Calu3 (cell line): ENCODE data around the gene IVD. TPM values are rescaled to one million over a fixed set of nuclear protein-coding genes. Genes with fewer than 3 reads are reported as not detected.

Experiments
- BruUV-seq: library from RNA; stranded (reverse); fragments of 400-500 nt; replicated peaks from 2 replicates; lab custom pipeline; 2021; lab: Mats Ljungman, UMichigan
- CTCF ChIA-PET: fragments of 300-600 bp; sonication (Branson Sonifier 250); formaldehyde crosslinking; loops from one replicate; lab custom pipeline; 2022; ENCODE audit warnings: antibody characterized with exemption; lab: Charles Lee
- DNase-seq: peaks from one replicate; pipeline ENCODE4 v3.0.0; 2022
- H3K27ac Mint-ChIP-seq: one replicate; pipeline ENCODE4 v1.8.0; 2022; ENCODE audit warnings: mixed read lengths; ENCODE audit not compliant: unreplicated experiment
- H3K27me3 Mint-ChIP-seq: one replicate; pipeline ENCODE4 v1.8.0; 2022; ENCODE audit warnings: mixed read lengths; ENCODE audit not compliant: unreplicated experiment
- H3K36me3 Mint-ChIP-seq: one replicate; pipeline ENCODE4 v1.8.0; 2022; ENCODE audit warnings: mild to moderate bottlenecking, moderate library complexity, mixed read lengths; ENCODE audit not compliant: insufficient read depth, unreplicated experiment
- H3K4me1 Mint-ChIP-seq: one replicate; pipeline ENCODE4 v1.8.0; 2022; ENCODE audit warnings: mild to moderate bottlenecking, low read depth, mixed read lengths; ENCODE audit not compliant: unreplicated experiment
- H3K4me3 Mint-ChIP-seq: one replicate; pipeline ENCODE4 v1.8.0; 2022; ENCODE audit warnings: mild to moderate bottlenecking, low read depth, moderate library complexity, mixed read lengths; ENCODE audit not compliant: unreplicated experiment
- H3K9me3 Mint-ChIP-seq: one replicate; pipeline ENCODE4 v1.8.0; 2022; ENCODE audit warnings: low read depth, mixed read lengths; ENCODE audit not compliant: unreplicated experiment
- CTCF ChIP-seq: fragments of 200-600 bp; IDR thresholded peaks from one replicate; pipeline ENCODE4 v1.8.0; 2022; ENCODE audit warnings: antibody characterized with exemption; ENCODE audit not compliant: unreplicated experiment
- intact Hi-C: fragments of 100-400 bp; cut with micrococcal nuclease; formaldehyde crosslinking; loops from one replicate; pipeline ENCODE4 v1.10.0; 2022; ENCODE audit not compliant: unreplicated experiment
- total RNA-seq: library from RNA; stranded (reverse); gene quantifications from 2 replicates; pipeline ENCODE4 v1.2.3, GENCODE V29; 2022

Gene IVD
- total RNA-seq, 1 experiment from 2014 or later = 46.6 TPM

- Mint-ChIP-seq H3K27me3 (peaks cover 56% of the 10 kb centered on the region), H3K4me3 (peak overlapping the region; percentile 57), H3K27ac (no peak overlapping the region), H3K9me3 (no peaks in the 10 kb centered on the region), H3K36me3 (peaks cover 19% of the 10 kb centered on the region), H3K4me1 (peaks cover 8% of the 10 kb centered on the region)
- no TSS peak for BruUV-seq
- no peak for DNase-seq
- intact Hi-C loops = no loop called here
- TF ChIP-seq CTCF = no peak
- CTCF ChIA-PET = no interaction called here
Observed at GRCh38 chr15:40435710-40436089, 30.1 kb downstream of the IVD start.

GRCh38 chr15:40436116-40436891, 30.7 kb downstream of the IVD start:
- no TSS peak for BruUV-seq
- Mint-ChIP-seq H3K9me3 (no peaks in the 10 kb centered on the region), H3K27ac (no peak overlapping the region), H3K36me3 (peaks cover 22% of the 10 kb centered on the region), H3K4me1 (peaks cover 8% of the 10 kb centered on the region), H3K4me3 (peak overlapping the region; percentile 57), H3K27me3 (peaks cover 51% of the 10 kb centered on the region)
- DNase-seq = no peak
- CTCF ChIA-PET = no interaction called here
- TF ChIP-seq CTCF = no peak
- intact Hi-C loops = no loop called here

GRCh38 chr15:40436892-40437751, 31.5 kb downstream of the IVD start:
- intact Hi-C loops = no loop called here
- H3K27ac Mint-ChIP-seq = no peak overlapping the region
- no peaks in the 10 kb centered on the region for H3K9me3 Mint-ChIP-seq
- H3K36me3 Mint-ChIP-seq = peaks cover 27% of the 10 kb centered on the region
- H3K4me1 Mint-ChIP-seq = peaks cover 8% of the 10 kb centered on the region
- peak overlapping the region; percentile 57 for H3K4me3 Mint-ChIP-seq
- H3K27me3 Mint-ChIP-seq = peaks cover 51% of the 10 kb centered on the region
- no peak for TF ChIP-seq CTCF
- DNase-seq = no peak
- BruUV-seq = no TSS peak
- CTCF ChIA-PET = no interaction called here

GRCh38 chr15:40437752-40438687, 32.4 kb downstream of the IVD start:
- intact Hi-C loops = no loop called here

More at GRCh38 chr15:40437752-40438687, 32.4 kb downstream of the IVD start:
- TF ChIP-seq CTCF = no peak
- Mint-ChIP-seq H3K9me3 (no peaks in the 10 kb centered on the region), H3K27me3 (peaks cover 50% of the 10 kb centered on the region), H3K4me1 (peaks cover 12% of the 10 kb centered on the region), H3K27ac (no peak overlapping the region), H3K36me3 (peaks cover 27% of the 10 kb centered on the region), H3K4me3 (no peak overlapping the region)
- BruUV-seq = no TSS peak
- DNase-seq = no peak
- CTCF ChIA-PET = interaction anchor here (0.5 kb wide), 1 partner anchor 107 kb away, joined by 4 read pairs; no protein-coding TSS in a partner anchor
